DOHH2 (cell line): ENCODE data around the gene C6orf47.

ENCODE experiments used
- CTCF ChIP-seq: fragments of 200-600 bp; sonication (generic); IDR thresholded peaks from one replicate; pipeline ENCODE4 v1.5.1; 2014; ENCODE audit warnings: antibody characterized with exemption, mild to moderate bottlenecking, low read depth, low read length; ENCODE audit not compliant: poor library complexity, severe bottlenecking
- EZH2phosphoT487 ChIP-seq: fragments of 200-600 bp; sonication (generic); IDR thresholded peaks from 2 replicates; pipeline ENCODE4 v1.6.1; 2017; ENCODE audit warnings: borderline replicate concordance, mild to moderate bottlenecking, antibody characterized with exemption, low read length, moderate library complexity, mixed read lengths

- TF ChIP-seq CTCF (no peak), EZH2phosphoT487 (no peak)
Measured at GRCh38 chr6:31617010-31617409, 43.6 kb downstream of the C6orf47 start.
